Forelimb muscle (tissue), 1 donor: ENCODE results near the gene TRABD2B. TPM values are rescaled to one million over a fixed set of nuclear protein-coding genes. Genes with fewer than 3 reads are reported as not detected.

Source experiments
- DNase-seq: peaks from one replicate; pipeline ENCODE4 v3.0.0-alpha.2; 2013; ENCODE audit warnings: low read depth
- polyA plus RNA-seq: library from polyadenylated mRNA; unstranded; fragments of 120-200 nt; gene quantifications from one replicate; pipeline ENCODE4 v1.2.1, GENCODE V29; 2013; ENCODE audit not compliant: insufficient read length

Gene TRABD2B
- polyA plus RNA-seq, 1 donor: 3.8 TPM

DNA sequence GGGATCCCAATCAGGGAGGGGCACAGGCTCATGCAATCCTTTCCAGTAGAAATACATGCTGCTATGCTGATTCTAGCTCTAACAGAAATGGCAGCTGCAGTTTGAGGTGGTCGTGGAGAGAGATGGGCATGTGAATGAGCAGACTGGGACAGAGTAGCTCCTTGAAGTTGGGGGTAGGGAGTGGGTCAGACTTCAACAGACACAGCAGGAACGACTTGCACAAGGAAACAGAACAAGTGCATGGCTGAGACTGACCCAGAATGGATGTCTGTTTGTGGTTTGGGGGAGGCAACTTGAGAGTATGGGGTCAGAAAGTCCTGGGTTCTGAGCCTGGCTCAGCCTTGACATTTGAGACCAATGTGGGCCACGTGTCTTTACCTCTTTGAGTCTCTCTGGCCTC is 25.1 kb upstream of the TRABD2B start:
- DNase-seq: no peak

DNA sequence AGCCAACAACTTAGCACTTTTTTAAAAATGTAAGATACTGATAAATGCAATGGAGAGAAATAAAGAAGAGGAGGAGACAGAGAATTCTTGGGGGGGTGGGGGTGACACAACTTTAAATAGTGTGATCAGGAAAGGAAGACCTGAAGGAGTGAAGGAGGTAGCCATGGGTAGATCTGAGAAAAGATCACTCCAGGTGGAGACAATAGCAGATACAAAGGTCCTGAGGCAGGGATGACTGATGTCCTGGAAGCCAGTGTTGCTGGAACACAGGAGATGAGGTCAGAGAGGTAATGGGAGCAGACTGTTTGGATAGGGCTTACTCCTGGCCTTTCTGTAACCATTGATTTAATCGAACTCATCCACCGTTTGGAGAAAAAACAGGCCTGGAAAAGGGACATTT is 24.6 kb upstream of the TRABD2B start:
- DNase-seq: no peak

DNA sequence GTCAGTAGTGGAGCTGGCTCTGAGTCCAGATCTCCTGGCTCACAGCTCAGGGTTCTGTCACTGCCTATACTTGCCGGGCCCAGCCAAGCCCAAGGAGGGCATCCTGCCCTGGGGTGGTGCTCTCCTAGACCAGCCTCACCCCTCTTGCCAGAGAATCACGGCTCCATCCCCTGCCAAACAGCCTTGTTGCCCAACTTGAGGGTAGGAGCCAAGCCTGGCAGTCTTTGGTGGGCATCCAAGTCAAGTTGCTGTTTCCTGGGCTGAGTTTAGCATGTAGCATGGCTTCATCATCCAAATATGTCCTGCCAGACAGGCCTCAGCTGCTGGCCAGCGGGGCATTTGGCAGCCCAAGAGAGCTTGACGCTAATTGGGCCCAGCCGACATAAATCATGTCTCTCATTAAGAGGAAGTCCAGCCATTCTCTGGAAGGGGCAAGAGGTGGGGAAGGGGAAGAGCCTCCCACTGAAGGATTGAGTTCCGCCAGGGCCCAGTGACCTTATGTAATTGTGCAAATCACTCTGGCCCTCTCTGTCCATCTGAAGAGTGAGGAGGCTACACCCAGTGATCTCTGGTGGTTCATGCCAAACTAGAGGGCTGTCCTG is 22.6 kb upstream of the TRABD2B start:
- DNase-seq: no peak

DNA sequence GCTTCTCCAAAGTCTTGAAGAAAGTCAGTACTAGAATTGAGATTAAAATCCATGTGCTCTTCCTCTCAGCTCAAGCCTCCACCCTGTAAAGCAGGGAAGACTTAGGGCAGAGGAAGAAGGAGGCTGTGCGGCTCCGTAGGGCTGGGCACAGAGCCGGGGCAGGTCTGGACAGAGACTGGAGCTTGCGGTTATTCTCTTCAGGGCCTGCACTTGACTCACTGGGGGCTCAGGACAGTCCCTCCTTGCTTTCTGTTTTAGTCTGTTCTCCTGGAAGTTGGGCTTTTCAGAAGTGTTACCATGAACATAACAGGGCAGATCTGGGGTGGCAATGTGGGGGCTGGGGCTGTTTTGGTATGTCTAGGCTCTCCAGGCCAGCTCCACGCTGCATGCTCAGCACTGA is 21.6 kb upstream of the TRABD2B start:
- no peak for DNase-seq

DNA sequence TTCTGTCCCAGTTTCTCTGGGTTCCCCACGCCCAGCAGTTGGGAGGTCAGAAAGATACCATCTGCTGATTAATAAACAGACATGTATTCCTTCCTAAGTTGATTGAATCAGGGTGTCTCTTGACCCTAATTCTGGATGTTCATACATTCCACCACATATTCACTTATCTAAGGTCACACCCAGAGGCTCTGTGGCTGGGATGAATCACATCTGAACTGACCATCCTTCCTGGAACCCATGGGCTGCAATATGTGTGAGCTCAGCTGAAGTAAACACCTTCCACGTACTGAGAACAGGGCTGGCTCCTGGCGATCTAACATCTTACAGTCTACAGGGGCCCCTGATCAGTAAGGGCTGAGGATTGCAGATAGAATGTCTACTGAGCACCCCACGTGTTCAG is 20.5 kb upstream of the TRABD2B start:
- DNase-seq: no peak

DNA sequence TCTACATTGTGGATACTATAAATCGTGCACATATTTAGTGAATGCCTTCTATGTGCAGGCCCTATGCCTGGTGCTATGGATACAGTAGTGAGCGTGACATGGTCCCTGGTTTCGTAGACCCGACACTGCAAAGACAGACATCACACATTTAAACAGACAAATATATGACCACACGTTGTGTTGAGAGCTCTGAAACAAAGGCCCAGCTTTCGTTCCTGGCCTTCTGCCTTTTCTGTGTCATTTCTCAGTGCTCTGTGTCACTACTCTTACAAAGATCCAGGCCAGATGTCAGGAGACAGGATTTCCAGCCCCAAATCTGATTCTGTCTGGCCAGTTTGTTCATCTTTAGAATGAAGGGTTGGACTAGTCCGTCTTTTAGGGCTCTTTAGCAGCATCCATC is 19.3 kb upstream of the TRABD2B start:
- DNase-seq: no peak

DNA sequence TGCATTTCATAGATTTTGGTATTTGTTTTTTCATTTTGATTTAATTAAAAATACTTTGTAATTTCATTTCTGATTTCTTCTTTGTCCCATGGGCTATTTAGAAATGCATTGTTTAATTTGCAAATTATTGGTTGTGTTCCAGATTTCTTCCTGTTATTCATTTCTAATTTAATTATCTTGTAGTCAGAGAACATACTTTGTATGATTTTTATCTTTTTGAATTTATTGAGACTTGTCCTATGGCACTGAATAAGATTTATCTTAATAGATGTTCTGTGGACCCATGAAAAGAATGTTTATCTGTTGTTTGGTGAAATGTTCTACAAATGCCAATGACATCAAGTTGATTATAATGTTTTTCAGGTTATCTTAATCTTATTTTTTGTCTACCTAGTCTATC is 16.1 kb upstream of the TRABD2B start:
- no peak for DNase-seq

DNA sequence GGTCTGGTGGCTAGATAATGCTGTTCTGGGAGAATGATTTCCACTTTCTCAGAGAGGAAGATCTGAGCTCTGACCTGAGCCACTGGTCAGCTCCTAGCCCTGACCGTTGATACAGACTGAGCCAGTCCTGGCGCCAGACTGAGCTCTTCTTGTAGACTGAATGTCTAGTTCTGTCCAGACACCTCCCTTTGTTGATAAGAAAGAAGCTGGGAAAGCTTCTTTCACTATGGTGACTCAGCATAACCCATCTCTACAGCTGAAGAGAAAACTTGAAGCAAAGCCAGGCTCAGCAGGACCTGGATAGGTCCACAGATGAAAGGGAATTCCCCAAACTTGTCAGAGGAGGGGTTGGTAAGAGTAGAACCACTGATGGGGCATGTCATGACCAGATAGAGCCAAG is 9.9 kb upstream of the TRABD2B start:
- no peak for DNase-seq

DNA sequence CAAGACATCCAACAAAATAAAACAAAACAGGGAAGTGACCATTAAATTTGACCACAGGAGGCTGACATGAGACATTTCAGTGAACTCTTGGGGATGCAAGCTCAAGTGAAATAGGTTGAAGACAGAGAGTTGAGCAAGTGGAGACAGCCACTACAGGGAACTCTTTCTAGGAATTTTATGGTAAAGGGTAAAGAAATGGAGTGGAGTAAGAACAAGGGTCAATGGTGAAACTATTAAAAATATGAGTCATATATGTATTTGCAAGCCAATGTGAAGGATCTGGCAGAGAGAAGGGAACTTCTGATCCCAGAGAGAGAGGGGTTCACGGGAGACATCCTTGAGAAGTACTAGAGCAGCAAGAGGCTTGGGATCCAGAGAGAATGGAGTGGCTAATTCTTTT is 9.1 kb upstream of the TRABD2B start:
- DNase-seq: no peak

DNA sequence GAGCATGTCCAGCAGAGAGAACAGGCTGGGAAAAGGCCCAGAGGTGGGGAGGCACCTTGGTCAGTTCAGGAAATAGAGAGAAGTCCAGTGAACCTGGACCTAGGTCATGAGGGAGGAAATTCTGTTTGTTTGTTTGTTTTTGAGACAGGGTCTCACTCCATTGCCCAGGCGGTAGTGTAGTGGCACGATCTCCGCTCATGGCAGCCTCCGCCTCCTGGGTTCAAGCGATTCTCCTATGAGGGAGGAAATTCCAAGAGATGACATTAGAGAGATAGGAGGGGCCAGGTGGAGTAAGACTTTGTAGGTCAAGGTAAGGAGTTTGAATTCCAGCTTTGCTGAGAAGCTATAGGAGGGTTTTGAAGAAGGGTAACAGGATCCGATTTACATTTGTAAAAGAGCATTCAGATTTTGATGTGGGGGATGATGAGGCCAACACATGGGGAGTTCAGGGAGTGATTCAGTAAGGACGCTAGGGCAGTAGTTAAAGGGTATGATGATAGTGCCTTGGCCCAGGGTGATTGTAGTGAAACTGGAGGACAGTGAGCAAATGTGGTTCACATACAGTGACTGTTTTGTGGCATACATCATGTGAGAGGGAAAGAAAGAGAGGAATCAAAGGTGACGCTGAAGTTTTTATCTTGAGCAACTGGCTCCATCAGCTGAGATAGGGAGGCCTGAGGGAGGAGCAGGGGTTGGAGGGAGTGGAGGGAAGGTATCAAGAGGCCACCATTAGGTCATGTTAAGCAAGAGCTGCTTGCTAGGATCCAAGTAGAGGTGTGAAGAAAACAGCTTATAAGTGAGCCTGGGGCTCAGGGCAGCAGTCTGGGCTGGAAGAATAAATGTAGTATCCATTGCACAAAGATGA is 8.3 kb upstream of the TRABD2B start:
- DNase-seq: no peak

DNA sequence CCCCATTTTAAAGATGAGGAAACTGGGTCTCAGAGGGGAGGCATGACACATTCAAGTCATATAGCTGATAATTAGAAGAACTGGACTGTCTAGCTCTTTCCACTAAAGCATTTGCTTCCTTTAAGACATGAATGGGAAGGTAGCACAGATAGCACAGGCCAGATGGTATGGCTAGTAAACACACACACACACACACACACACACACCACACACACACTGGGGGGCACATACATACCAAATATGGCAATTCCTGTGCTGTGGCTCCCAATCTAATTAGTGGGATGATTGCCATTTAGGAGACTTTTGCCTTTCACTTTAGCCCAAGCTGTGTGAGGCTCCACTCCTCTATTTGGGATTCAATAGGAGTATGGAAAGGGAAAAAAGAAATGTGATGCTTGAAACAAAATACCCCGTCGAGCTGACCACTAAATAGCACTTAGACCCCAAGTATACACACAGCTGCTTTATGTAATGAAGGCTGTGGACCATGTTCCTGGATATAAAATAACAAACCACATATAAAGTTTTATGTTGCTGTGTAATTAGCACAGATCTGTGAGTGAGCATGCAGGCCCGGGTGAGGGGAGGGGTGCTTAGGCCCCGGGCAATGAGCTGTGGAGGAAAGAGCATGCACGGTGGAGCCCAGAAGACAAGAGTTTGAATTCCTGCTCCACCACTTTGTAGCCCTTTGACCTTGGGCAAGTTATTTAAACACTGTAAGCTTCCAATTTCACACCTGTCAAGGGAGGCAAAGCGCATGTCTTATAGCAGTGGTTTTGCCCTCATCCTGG is 6.8 kb upstream of the TRABD2B start:
- DNase-seq: no peak

DNA sequence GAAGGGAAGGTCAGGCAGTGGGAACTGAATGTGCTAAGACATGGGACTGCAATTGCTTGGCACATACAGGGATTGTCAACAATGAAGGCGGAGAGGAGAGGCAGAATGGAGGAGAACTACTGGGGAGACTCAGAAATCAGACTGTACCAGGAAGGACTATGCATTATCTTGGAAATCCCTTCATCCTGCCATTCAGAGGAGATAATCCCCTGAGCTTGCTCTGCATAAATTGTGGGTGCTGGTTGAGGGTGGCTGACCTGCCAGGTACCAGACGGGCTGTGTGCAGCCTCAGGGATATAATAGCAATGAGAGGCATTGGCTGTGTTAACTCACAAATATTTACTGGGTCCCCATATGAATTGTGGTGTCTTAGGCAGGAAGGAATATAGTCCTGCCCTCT is 5.0 kb upstream of the TRABD2B start:
- DNase-seq: no peak

DNA sequence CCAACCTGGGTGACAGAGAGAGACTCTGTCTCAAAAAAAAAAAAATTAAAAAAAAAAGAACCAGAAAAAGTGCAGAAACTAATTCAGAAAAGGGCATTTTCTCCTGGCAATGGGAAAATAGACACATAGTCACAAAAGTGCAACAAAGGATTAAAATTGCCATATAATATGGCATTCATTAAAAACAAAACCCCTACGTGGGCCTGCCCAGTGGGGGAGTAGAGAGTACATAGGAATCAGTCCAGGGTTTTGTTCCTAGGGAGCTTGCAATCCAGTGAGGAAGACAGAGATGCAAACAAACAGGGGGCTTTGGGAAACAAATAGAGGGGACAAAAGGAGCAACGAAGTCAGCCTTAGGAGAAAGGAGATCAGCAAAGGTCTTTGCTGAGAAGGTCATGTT is 4.5 kb upstream of the TRABD2B start:
- no peak for DNase-seq

DNA sequence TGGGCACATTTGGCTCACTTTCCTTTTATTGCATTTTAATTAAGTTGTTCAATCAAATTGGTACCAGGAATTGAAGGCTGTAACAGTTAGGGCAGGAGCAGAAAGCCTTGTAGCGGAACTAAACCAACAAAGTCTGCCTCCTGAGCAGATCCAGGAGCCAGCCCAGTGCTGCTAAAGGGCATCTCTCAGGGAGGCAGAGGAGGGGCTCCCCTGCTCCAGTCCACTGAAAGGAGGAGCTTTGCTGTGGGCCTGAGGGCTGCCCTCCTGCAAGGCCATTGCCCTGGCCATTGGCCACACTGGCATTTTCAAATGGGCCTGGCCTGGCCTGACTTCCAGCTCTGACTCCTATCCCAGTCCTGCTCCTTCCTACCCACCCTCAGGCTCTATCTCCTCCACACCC is 3.7 kb upstream of the TRABD2B start:
- DNase-seq: no peak

DNA sequence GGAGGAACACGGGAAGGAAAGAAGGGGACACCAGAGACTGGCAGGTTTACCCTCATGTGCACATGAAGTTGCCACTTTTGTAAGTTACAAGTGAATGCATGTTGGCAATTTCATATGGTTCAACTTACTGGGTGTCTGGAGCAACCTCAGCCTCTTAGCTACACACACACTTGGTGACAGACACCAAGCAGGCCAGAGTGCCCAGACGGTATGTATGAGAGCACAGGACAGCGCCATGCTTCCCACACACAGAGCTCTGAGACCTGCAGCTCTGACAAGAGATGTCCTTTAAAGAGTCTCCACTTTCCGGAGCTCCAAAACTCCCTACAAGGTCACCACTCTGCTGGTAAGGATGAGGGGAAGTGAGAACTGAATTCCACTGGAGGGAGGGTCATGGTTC is 1.9 kb upstream of the TRABD2B start:
- DNase-seq: no peak

DNA sequence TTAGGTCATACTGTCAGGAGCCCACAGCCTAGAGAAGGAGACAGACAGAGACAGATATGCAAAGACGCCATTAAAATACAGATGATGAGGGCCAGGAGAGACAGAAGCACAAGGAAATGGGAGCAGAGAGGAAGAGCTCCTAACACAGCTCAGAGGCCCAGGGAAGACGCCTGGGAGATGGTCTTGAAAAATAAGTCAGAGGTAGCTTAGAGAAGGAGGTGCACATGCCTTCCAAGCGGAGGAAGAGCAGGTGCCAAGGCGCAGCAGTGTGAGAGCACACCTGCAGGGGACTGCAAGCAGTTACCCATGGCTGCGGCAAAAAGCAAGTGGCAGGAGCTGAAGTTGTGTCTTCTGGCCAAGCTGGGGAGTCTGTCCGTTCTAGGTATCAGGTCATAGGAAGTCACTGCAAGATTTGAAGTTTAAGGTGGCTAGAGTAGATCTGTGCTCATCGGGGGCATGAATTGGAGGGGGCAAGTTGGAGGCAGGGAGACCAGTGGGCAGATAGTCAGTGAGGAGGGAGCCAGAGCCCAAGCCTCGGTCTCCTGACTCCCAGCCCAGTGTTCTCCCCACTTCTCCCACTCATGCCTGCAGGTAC is 1.3 kb upstream of the TRABD2B start:
- no peak for DNase-seq

DNA sequence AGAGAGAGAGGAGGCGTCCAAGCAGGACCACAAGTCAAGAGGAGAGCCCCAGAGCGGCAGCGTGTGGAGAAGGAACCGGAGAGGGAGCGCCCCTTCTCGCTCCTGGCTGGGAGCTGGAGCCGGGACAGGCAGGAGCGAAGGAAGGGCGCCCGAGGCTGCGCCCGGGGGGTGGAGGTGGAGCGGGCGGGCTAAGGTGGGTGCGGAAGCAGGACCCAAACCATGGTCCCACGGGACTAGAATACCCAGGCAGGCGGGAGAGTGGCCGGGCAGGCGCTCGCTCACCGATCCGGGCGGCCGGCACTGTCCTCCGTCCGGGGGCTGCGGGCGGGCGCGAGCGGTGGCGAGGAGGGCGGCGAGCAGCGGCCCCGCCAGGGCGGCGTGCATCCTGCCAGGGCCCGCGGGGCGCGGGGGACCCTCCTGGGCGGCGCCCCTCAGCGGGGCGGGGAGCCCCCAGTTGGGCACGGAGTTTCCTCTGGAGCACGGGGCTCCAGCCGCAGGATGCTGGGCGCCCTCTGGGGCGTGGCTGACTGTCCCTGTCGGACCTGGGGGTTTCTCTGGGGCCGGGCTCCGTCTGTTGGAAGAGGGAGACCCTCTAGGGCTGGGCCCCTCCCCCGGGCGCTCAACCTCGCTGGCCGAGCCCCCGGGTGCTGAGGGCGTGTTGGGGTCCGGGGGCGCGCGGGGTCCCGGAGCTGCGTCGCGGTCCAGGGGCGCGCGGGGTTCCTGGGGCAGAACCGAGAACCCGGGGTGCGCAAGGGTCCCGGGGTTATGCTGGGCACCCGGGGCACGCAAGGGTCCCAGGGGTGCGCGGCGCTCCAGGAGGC is 569 bp downstream of the TRABD2B start:
- no peak for DNase-seq

DNA sequence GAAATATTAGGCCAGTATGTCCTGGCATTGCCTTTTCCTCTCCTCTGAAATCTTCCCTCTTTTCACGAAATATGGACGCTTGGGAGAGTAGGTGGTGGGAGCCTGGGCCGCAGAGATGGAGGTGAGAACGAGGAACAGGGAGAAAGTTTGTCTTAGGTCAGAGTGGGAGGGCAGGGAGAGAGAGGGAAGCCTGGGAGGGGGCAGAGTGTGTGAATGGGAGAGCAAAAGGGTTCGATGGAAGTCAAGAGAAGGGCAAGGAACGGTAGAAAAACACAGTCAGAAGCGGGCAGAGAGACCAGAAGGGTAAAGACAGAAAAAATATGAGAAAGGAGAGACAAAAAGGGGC is 1.2 kb downstream of the TRABD2B start:
- DNase-seq: no peak

DNA sequence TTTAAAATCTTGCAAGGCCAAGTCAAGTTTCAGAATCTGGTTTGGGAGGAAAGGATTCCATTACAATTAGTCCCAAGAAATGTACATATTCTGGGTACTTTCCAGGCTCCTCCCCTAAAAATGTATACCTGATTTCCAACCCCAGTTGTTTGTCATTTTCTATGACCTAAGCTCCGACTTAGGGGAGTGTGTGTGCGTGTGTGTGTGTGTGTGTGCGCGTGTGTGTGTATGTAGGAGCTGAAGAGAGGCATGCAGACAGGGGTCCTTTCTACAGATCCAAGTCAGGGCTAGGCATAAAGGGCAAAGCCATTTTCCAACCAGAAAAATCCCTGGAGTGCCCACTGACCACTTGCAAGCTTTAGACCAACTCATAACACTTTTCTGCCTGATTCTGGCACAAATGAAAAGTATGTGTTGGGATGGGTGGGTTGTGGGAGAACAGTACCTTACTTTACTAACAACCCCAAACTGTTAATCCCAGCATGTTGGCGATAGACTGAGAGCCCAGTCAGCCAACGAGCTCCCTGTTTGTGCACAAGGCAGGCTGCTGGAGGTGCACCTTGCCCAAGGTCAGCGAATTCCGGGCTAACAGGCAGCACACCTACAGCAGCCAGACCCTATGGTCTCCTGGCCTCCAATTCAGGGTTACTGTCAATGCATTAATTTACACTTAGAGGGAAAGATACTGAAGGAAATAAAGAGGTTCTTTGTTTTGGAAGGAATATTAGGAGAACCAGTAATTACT is 1.7 kb downstream of the TRABD2B start:
- DNase-seq: no peak

DNA sequence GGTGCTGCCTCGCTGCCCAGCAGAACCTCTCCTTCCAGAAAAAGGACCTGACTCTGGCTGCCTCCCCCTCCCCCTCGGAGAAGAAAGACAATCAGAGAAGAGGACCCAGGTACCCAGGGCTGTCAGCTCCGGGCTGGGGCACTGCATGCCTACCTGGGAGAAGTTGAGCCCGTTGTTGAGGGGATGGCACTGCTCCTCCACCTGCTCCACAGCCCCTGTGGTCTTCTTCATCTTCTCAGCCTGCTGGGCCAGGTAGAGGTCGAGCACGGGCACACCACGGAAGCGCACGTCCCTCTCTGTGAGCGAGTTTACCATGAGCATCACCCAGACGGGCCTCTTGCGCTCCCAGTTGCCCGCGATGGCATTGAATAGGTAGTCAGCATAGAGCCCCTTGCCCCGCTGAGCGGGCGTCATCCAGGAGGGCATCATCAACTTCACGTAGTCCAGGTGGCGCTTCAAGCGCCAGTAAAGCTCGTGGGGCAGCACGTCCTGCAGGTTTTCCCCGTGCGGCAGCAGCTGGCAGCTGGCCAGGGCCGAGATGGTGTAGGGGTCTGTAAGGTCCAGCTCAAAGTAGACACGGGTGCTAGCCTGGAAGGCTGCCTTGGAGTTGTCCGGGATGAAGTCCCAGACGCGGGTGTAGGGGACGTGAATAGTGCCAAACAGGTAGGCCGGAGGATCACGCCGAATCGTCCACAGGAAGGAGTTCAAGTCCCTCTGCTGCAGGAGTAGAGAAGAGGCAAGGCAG is 3.1 kb downstream of the TRABD2B start:
- DNase-seq: no peak
